GM12878 (cell line): ENCODE results near the gene ASF1B. TPM values are rescaled to one million over a fixed set of nuclear protein-coding genes. Genes with fewer than 3 reads are reported as not detected.

Experiments used
- ATAC-seq: fragments of 200-7000 bp; cut with Tn5 transposase; 3 replicates; pipeline ENCODE4 v1.9.1; 2020; ENCODE audit warnings: mild to moderate bottlenecking, moderate library complexity
- BruUV-seq: library from RNA; stranded (reverse); fragments of 400-500 nt; replicated peaks from 2 replicates; lab custom pipeline; 2021; lab: Mats Ljungman, UMichigan
- CTCF ChIA-PET: fragments of 300-600 bp; sonication (Branson Sonifier 250); formaldehyde crosslinking; extraction: SDS; loops from one replicate; lab custom pipeline; 2021; ENCODE audit warnings: inconsistent platforms; lab: Yijun Ruan, JAX
- POLR2A ChIA-PET: fragments of 350-600 bp; formaldehyde crosslinking; extraction: SDS; loops from one replicate; lab custom pipeline; 2021; ENCODE audit warnings: inconsistent platforms; lab: Charles Lee
- RAD21 ChIA-PET: fragments of 300-600 bp; sonication (Branson Sonifier 250); formaldehyde crosslinking; loops from one replicate; lab custom pipeline; 2023; ENCODE audit warnings: antibody characterized with exemption; ENCODE audit not compliant: unreplicated experiment; lab: Charles Lee
- SMC1A ChIA-PET: fragments of 300-600 bp; sonication (Branson Sonifier 250); formaldehyde crosslinking; loops from one replicate; lab custom pipeline; 2023; ENCODE audit not compliant: unreplicated experiment, uncharacterized antibody; lab: Charles Lee
- DNase-seq: peaks from one replicate; pipeline ENCODE4 v3.0.0-alpha.2; 2011; ENCODE audit warnings: low read depth, low spot score
- FAIRE-seq: peaks from 3 replicates; lab custom pipeline; 2011; peaks lifted over from hg19 to GRCh38; lab: Jason Lieb, UNC
- H2AFZ ChIP-seq: 2 replicates; pipeline ENCODE4 v1.6.0; 2011; ENCODE audit warnings: low read depth, low read length, control low read depth; ENCODE audit not compliant: control insufficient read depth
- H3K27ac ChIP-seq: 2 replicates; pipeline ENCODE4 v1.5.1; 2011; ENCODE audit warnings: control low read depth; ENCODE audit not compliant: control insufficient read depth, insufficient read depth
- H3K27me3 ChIP-seq, 2 experiments: replicated peaks in 1 of 2; 2 replicates each; pipeline versions ENCODE4 v1.6.0 to v1.6.1; 2011; ENCODE audit warnings: low read length in 1 of 2; ENCODE audit not compliant: control insufficient read depth in 2 of 2, insufficient read depth in 2 of 2
- H3K36me3 ChIP-seq, 2 experiments: 2 replicates each; pipeline ENCODE4 v1.5.1; 2011; ENCODE audit warnings: low read length in 1 of 2; ENCODE audit not compliant: control insufficient read depth in 2 of 2, insufficient read depth in 2 of 2
- H3K4me1 ChIP-seq: 2 replicates; pipeline ENCODE4 v1.6.1; 2011; ENCODE audit warnings: mild to moderate bottlenecking, low read length, moderate library complexity, mixed read lengths; ENCODE audit not compliant: control insufficient read depth, insufficient read depth
- H3K4me2 ChIP-seq: 2 replicates; pipeline ENCODE4 v1.6.0; 2011; ENCODE audit warnings: control low read depth; ENCODE audit not compliant: control insufficient read depth, insufficient read depth
- H3K4me3 ChIP-seq: fragments of 200-600 bp; sonication (generic); 2 replicates; pipeline ENCODE4 v1.5.1; 2016
- H3K79me2 ChIP-seq: 2 replicates; pipeline ENCODE4 v1.6.0; 2011; ENCODE audit warnings: low read length; ENCODE audit not compliant: control insufficient read depth, insufficient read depth
- H3K9ac ChIP-seq: 2 replicates; pipeline ENCODE4 v1.8.0; 2011; ENCODE audit warnings: low read length, control low read depth, mixed read lengths; ENCODE audit not compliant: control insufficient read depth, insufficient read depth
- H3K9me3 ChIP-seq: replicated peaks from 3 replicates; pipeline ENCODE4 v1.5.1; 2011; ENCODE audit warnings: mild to moderate bottlenecking, low read length; ENCODE audit not compliant: control insufficient read depth, insufficient read depth
- H4K20me1 ChIP-seq: 2 replicates; pipeline ENCODE4 v1.6.0; 2011; ENCODE audit not compliant: control insufficient read depth, insufficient read depth
- CEBPZ ChIP-seq: fragments of 150-350 bp; IDR thresholded peaks from 2 replicates; pipeline ENCODE4 v1.6.1; 2016; ENCODE audit warnings: low read depth, low read length
- CREB1 ChIP-seq: IDR thresholded peaks from 2 replicates; pipeline ENCODE4 v1.6.1; 2012; ENCODE audit warnings: low read depth, mild to moderate bottlenecking, inconsistent platforms
- CREM ChIP-seq: IDR thresholded peaks from 2 replicates; pipeline ENCODE4 v1.6.1; 2014; ENCODE audit warnings: antibody characterized with exemption, low read depth
- E2F4 ChIP-seq: IDR thresholded peaks from 2 replicates; pipeline ENCODE4 v1.6.1; 2012; ENCODE audit warnings: low read depth, low read length, improper control_type of control experiment
- FOXM1 ChIP-seq: IDR thresholded peaks from 2 replicates; pipeline ENCODE4 v1.6.1; 2012; ENCODE audit warnings: low read depth, mild to moderate bottlenecking, inconsistent platforms, low read length, moderate library complexity
- GABPA ChIP-seq: IDR thresholded peaks from 2 replicates; pipeline ENCODE4 v1.6.1; 2014; ENCODE audit warnings: antibody characterized with exemption, low read depth, mild to moderate bottlenecking, inconsistent platforms
- IKZF2 ChIP-seq, 2 experiments: fragments of 450-650 bp; IDR thresholded peaks; 2 replicates each; pipeline ENCODE4 v1.6.1; 2017; ENCODE audit warnings: mild to moderate bottlenecking in 2 of 2, moderate library complexity in 2 of 2
- KLF5 ChIP-seq: fragments of 450-650 bp; IDR thresholded peaks from 2 replicates; pipeline ENCODE4 v1.6.1; 2014; ENCODE audit warnings: mild to moderate bottlenecking; ENCODE audit not compliant: partially characterized antibody
- SMARCA5 ChIP-seq: fragments of 450-650 bp; IDR thresholded peaks from 2 replicates; pipeline ENCODE4 v1.6.1; 2017; ENCODE audit warnings: mild to moderate bottlenecking
- TARDBP ChIP-seq: IDR thresholded peaks from 2 replicates; pipeline ENCODE4 v1.6.1; 2016; ENCODE audit warnings: borderline replicate concordance
- ZBTB11 ChIP-seq: fragments of 450-650 bp; formaldehyde crosslinking; IDR thresholded peaks from 2 replicates; pipeline ENCODE4 v1.5.0; 2022; ENCODE audit warnings: mild to moderate bottlenecking, missing genetic modification characterization
- ZNF217 ChIP-seq: fragments of 450-650 bp; IDR thresholded peaks from 2 replicates; pipeline ENCODE4 v1.6.1; 2017; ENCODE audit warnings: antibody characterized with exemption, mild to moderate bottlenecking
- ZNF384 ChIP-seq: IDR thresholded peaks from 2 replicates; pipeline ENCODE4 v1.6.1; 2012; ENCODE audit warnings: low read depth, mild to moderate bottlenecking, low read length, improper control_type of control experiment, borderline replicate concordance
- ZZZ3 ChIP-seq: IDR thresholded peaks from 2 replicates; pipeline ENCODE4 v1.6.1; 2011; ENCODE audit warnings: low read depth; ENCODE audit not compliant: control insufficient read depth, insufficient read length
- WGBS: methylation state at CpG from one replicate; pipeline ENCODE4 v1.1.6; 2016; ENCODE audit warnings: low lambda C conversion rate; ENCODE audit not compliant: insufficient replicate concordance, insufficient coverage; ENCODE audit errors: missing lambda C conversion rate; 5-methylcytosine and 5-hydroxymethylcytosine counted together
- in situ Hi-C: fragments of 300-500 bp; cut with MboI; formaldehyde crosslinking; loops from 9 replicates; pipeline ENCODE4 v1.14.3; 2018; ENCODE audit warnings: mixed read lengths
- intact Hi-C: fragments of 100-400 bp; cut with micrococcal nuclease; formaldehyde crosslinking; loops from one replicate; pipeline ENCODE4 v1.14.2; 2022; ENCODE audit not compliant: unreplicated experiment
- polyA plus RNA-seq, 11 experiments: library from polyadenylated mRNA; depleted of rRNA in 4 of 11; unstranded in 6 of 11; stranded (reverse) in 5 of 11; fragments of >200 nt; fragmentation: Nextera tagmentation in 4 of 11; fragmentation: Illumina TruSeq in 1 of 11; extraction: Ambion mirVana in 4 of 11; extraction: Trizol in 1 of 11; gene quantifications; 1 replicate in 1 of 11; 2 replicates in 10 of 11; pipeline versions ENCODE4 v1.2.1 to v1.2.3, GENCODE V29; 2011 to 2016; ENCODE audit warnings: inconsistent platforms in 2 of 11, missing spikeins in 2 of 11, low read depth in 1 of 11
- total RNA-seq, 4 experiments: library from RNA; depleted of rRNA in 3 of 4; stranded (reverse); fragments of >200 nt in 3 of 4; fragmentation: Illumina TruSeq in 1 of 4; extraction: Trizol in 1 of 4; gene quantifications; 2 replicates each; pipeline versions ENCODE4 v1.2.1 to v1.2.3, GENCODE V29; 2013 to 2021

Gene ASF1B
- total and polyA plus RNA-seq, 10 of the 15 experiments (the other 5 are each of a cell fraction or from before 2014, with no cell fraction given): 10.4 to 217 (median 90.2) TPM

GRCh38 chr19:14102756-14103155 lies 33.6 kb downstream of the ASF1B start (continued):
- no peak for TF ChIP-seq CEBPZ
- no peak for TF ChIP-seq GABPA
- no peak for TF ChIP-seq FOXM1

GRCh38 chr19:14102102-14102696 lies 34.2 kb downstream of the ASF1B start:
- no peak overlapping the region for H3K4me2 ChIP-seq
- RAD21 ChIA-PET: no interaction called here
- POLR2A ChIA-PET: no interaction called here
- 92% methylated on average over 11 of the region's 11 CpGs for WGBS
- H3K27me3 ChIP-seq: no peaks in the 10 kb centered on the region
- no peak overlapping the region for H3K9ac ChIP-seq
- no peak overlapping the region for H3K27ac ChIP-seq
- no peak overlapping the region for H3K4me3 ChIP-seq
- BruUV-seq: no TSS peak
- H3K4me1 ChIP-seq: no peaks in the 10 kb centered on the region
- H3K79me2 ChIP-seq: no peaks in the 10 kb centered on the region
- CTCF ChIA-PET: interaction anchor here (2.2 kb wide), 1 partner anchor 12 kb away, joined by 12 read pairs; no protein-coding TSS in a partner anchor
- intact Hi-C loops (no loop called here), in situ Hi-C loops (no loop called here)
- peaks cover 6 to 14% of the 10 kb centered on the region in 2 experiments for H3K36me3 ChIP-seq
- DNase-seq (no peak), FAIRE-seq (peak; percentile 23), ATAC-seq (no peak)
- no peaks in the 10 kb centered on the region for H4K20me1 ChIP-seq
- H2AFZ ChIP-seq: no peak overlapping the region
- H3K9me3 ChIP-seq: no peaks in the 10 kb centered on the region
- SMC1A ChIA-PET: interaction anchor here (0.7 kb wide), 1 partner anchor 289 kb away, joined by 3 read pairs; no protein-coding TSS in a partner anchor
- TF ChIP-seq TARDBP (no peak), SMARCA5 (no peak), ZZZ3 (no peak), IKZF2 (IDR thresholded peaks at IDR 0.05) (no peak), ZNF217 (no peak), CREM (no peak), CREB1 (no peak), E2F4 (no peak), ZNF384 (no peak), ZBTB11 (no peak), KLF5 (no peak)
